PC-3 (cell line): Measurements from ENCODE around the gene FXYD3. TPM values are rescaled to one million over a fixed set of nuclear protein-coding genes. Genes with fewer than 3 reads are reported as not detected.

Experiments
- total RNA-seq: library from RNA; depleted of rRNA; stranded (reverse); fragments of >200 nt; gene quantifications from 2 replicates; pipeline ENCODE4 v1.2.3, GENCODE V29; 2014; rRNA removed

FXYD3 gene
- total RNA-seq, 1 experiment from 2014 or later: 61.6 TPM

Other genes starting within 250 kb of the FXYD3 start
- 2.3 and 3.5 TPM in 2 replicates for gene ZNF30, start 188.9 kb upstream of the FXYD3 start, total RNA-seq
- gene ZNF792, start 151.6 kb upstream of the FXYD3 start, total RNA-seq: 5.8 and 6.3 TPM in 2 replicates
- 24.8 and 32.8 TPM in 2 replicates for gene GRAMD1A, start 115.5 kb upstream of the FXYD3 start, total RNA-seq
- 1.7 TPM in 2 replicates for gene SCN1B, start 85.4 kb upstream of the FXYD3 start, total RNA-seq
- 0.18 TPM in 1 of 2 replicates, not detected in the other for gene HPN, start 74.1 kb upstream of the FXYD3 start, total RNA-seq
- 0.22 TPM in 1 of 2 replicates, not detected in the other for gene LGI4, start 19.2 kb downstream of the FXYD3 start, total RNA-seq
- not detected in 2 replicates for gene FXYD1, start 23.0 kb downstream of the FXYD3 start, total RNA-seq
- not detected in 2 replicates for gene FXYD7, start 27.4 kb downstream of the FXYD3 start, total RNA-seq
- 114 and 123 TPM in 2 replicates for gene FXYD5, start 38.9 kb downstream of the FXYD3 start, total RNA-seq
- gene FAM187B, start 112.9 kb downstream of the FXYD3 start, total RNA-seq: not detected in 2 replicates
- 80.3 and 91.0 TPM in 2 replicates for gene LSR, start 133.2 kb downstream of the FXYD3 start, total RNA-seq
- gene USF2, start 153.1 kb downstream of the FXYD3 start, total RNA-seq: 102 and 103 TPM in 2 replicates
- gene HAMP, start 166.7 kb downstream of the FXYD3 start, total RNA-seq: not detected in 2 replicates
- not detected in 2 replicates for gene MAG, start 176.3 kb downstream of the FXYD3 start, total RNA-seq
- gene CD22, start 213.4 kb downstream of the FXYD3 start, total RNA-seq: 0.07 TPM in 1 of 2 replicates, not detected in the other
- not detected in 2 replicates for gene FFAR1, start 232.1 kb downstream of the FXYD3 start, total RNA-seq
- not detected in 2 replicates for gene FFAR3, start 242.6 kb downstream of the FXYD3 start, total RNA-seq